Endothelial cell of umbilical vein (primary cell): ENCODE data around the gene PLA2G2A. TPM values are rescaled to one million over a fixed set of nuclear protein-coding genes. Genes with fewer than 3 reads are reported as not detected.

Source experiments
- BruUV-seq: library from RNA; stranded (reverse); fragments of 400-500 nt; replicated peaks from 2 replicates; lab custom pipeline; 2021; lab: Mats Ljungman, UMichigan
- CTCF ChIA-PET: fragments of 300-600, 350-600 bp; sonication (Branson Sonifier 250); formaldehyde crosslinking; loops from one replicate; lab custom pipeline; 2021; ENCODE audit warnings: antibody characterized with exemption, inconsistent platforms; lab: Charles Lee
- POLR2A ChIA-PET: fragments of 300-600, 350-600 bp; sonication (Branson Sonifier 250); formaldehyde crosslinking; loops from one replicate; lab custom pipeline; 2021; ENCODE audit warnings: antibody characterized with exemption, inconsistent platforms; lab: Charles Lee
- DNase-seq: peaks from one replicate; pipeline ENCODE4 v3.0.0-alpha.2; 2011; ENCODE audit warnings: low read depth, low spot score
- FAIRE-seq: peaks from 2 replicates; lab custom pipeline; 2011; peaks lifted over from hg19 to GRCh38; lab: Jason Lieb, UNC
- H2AFZ ChIP-seq: 2 replicates; pipeline ENCODE4 v1.6.0; 2012; ENCODE audit warnings: low read depth, low read length, control low read depth, inconsistent platforms
- H3K27ac ChIP-seq: 2 replicates; pipeline ENCODE4 v1.5.1; 2011; ENCODE audit warnings: low read depth, mild to moderate bottlenecking, control low read depth, low read length, moderate library complexity; ENCODE audit not compliant: insufficient read depth
- H3K27me3 ChIP-seq, 2 experiments: 2 replicates each; pipeline versions ENCODE4 v1.6.0 to v1.6.1; 2011; ENCODE audit warnings: low read length in 2 of 2, mixed read lengths in 1 of 2; ENCODE audit not compliant: control insufficient read depth in 2 of 2, insufficient read depth in 2 of 2
- H3K36me3 ChIP-seq, 2 experiments: 2 replicates in 1 of 2; 3 replicates in 1 of 2; pipeline ENCODE4 v1.5.1; 2011; ENCODE audit warnings: low read length in 2 of 2, mild to moderate bottlenecking in 1 of 2, moderate library complexity in 1 of 2; ENCODE audit not compliant: control insufficient read depth in 2 of 2, insufficient read depth in 2 of 2; ENCODE audit errors: extremely low read depth in 1 of 2
- H3K4me1 ChIP-seq: 3 replicates; pipeline ENCODE4 v1.5.1; 2011; ENCODE audit warnings: mild to moderate bottlenecking, low read length; ENCODE audit not compliant: control insufficient read depth, insufficient read depth; ENCODE audit errors: extremely low read depth
- H3K4me2 ChIP-seq: 2 replicates; pipeline ENCODE4 v1.6.1; 2011; ENCODE audit warnings: low read length, control low read depth, mixed read lengths; ENCODE audit not compliant: insufficient read depth
- H3K4me3 ChIP-seq, 3 experiments: fragments of 200-600 bp in 1 of 3; sonication (generic), shearing (Covaris generic) in 1 of 3; replicated peaks in 1 of 3; 2 replicates each; pipeline ENCODE4 v1.5.1; 2011 to 2016; ENCODE audit warnings: control low read depth in 3 of 3, low read length in 3 of 3, mild to moderate bottlenecking in 2 of 3, inconsistent platforms in 1 of 3, low read depth in 1 of 3, moderate library complexity in 1 of 3; ENCODE audit not compliant: insufficient read depth in 1 of 3
- H3K79me2 ChIP-seq: 2 replicates; pipeline ENCODE4 v1.6.0; 2012; ENCODE audit warnings: low read length, inconsistent platforms; ENCODE audit not compliant: control insufficient read depth, insufficient read depth
- H3K9ac ChIP-seq: replicated peaks from 2 replicates; pipeline ENCODE3; 2011; ENCODE audit warnings: low read length, control low read depth; ENCODE audit not compliant: insufficient read depth; ENCODE audit errors: extremely low read depth
- H3K9me1 ChIP-seq: replicated peaks from 3 replicates; pipeline ENCODE4 v1.6.0; 2011; ENCODE audit warnings: mild to moderate bottlenecking, low read length; ENCODE audit not compliant: control insufficient read depth, insufficient read depth; ENCODE audit errors: extremely low read depth
- H3K9me3 ChIP-seq: replicated peaks from 2 replicates; pipeline ENCODE4 v1.5.1; 2012; ENCODE audit warnings: low read length, inconsistent platforms; ENCODE audit not compliant: control insufficient read depth, insufficient read depth
- H4K20me1 ChIP-seq: replicated peaks from 2 replicates; pipeline ENCODE3; 2011; ENCODE audit warnings: mild to moderate bottlenecking, low read length; ENCODE audit not compliant: control insufficient read depth, insufficient read depth; ENCODE audit errors: extremely low read depth
- EZH2 ChIP-seq: IDR thresholded peaks from 2 replicates; pipeline ENCODE4 v1.6.1; 2012; ENCODE audit warnings: borderline replicate concordance, low read depth, mild to moderate bottlenecking, moderate library complexity, low read length, inconsistent platforms; ENCODE audit not compliant: severe bottlenecking
- FOS ChIP-seq: IDR thresholded peaks from 2 replicates; pipeline ENCODE4 v1.6.1; 2011; ENCODE audit warnings: mild to moderate bottlenecking, low read length, moderate library complexity, borderline replicate concordance; ENCODE audit not compliant: insufficient read depth
- GATA2 ChIP-seq: IDR thresholded peaks from 2 replicates; pipeline ENCODE4 v1.7.0; 2011; ENCODE audit warnings: low read depth, mild to moderate bottlenecking, moderate library complexity, mixed read lengths, low read length; ENCODE audit not compliant: insufficient read length, insufficient read depth
- JUN ChIP-seq: IDR thresholded peaks from 2 replicates; pipeline ENCODE4 v1.6.1; 2011; ENCODE audit warnings: borderline replicate concordance, low read depth; ENCODE audit not compliant: insufficient read length, insufficient read depth
- MAX ChIP-seq: IDR thresholded peaks from 2 replicates; pipeline ENCODE4 v1.6.1; 2011; ENCODE audit not compliant: insufficient read depth, insufficient read length
- MYC ChIP-seq: IDR thresholded peaks from one replicate; pipeline ENCODE4 v1.6.1; 2011; ENCODE audit warnings: mild to moderate bottlenecking, low read depth, low read length
- POLR2A ChIP-seq: IDR thresholded peaks from 2 replicates; pipeline ENCODE4 v1.6.1; 2012; ENCODE audit warnings: low read depth, mild to moderate bottlenecking, control low read depth, low read length
- POLR2AphosphoS5 ChIP-seq: IDR thresholded peaks from 2 replicates; pipeline ENCODE4 v1.6.1; 2012; ENCODE audit warnings: low read depth, mild to moderate bottlenecking, control low read depth, low read length, moderate library complexity; ENCODE audit not compliant: insufficient read depth
- dilution Hi-C: fragments of 300-500 bp; cut with MboI; formaldehyde crosslinking; loops from one replicate; pipeline ENCODE4 v1.15.0; 2019; ENCODE audit warnings: low sequenced_read_pairs; ENCODE audit not compliant: extremely low pct_ligation_motif_present
- intact Hi-C: fragments of 100-400 bp; cut with micrococcal nuclease; formaldehyde crosslinking; loops from one replicate; pipeline ENCODE4 v1.10.0; 2022
- polyA plus RNA-seq, 4 experiments: library from polyadenylated mRNA; depleted of rRNA in 3 of 4; stranded (reverse) in 3 of 4; unstranded in 1 of 4; fragments of >200 nt; gene quantifications; 2 replicates each; pipeline versions ENCODE4 v1.2.1 to v1.2.3, GENCODE V29; 2011 to 2012; ENCODE audit warnings: missing spikeins in 1 of 4
- total RNA-seq: library from RNA; stranded (reverse); gene quantifications from 2 replicates; pipeline ENCODE4 v1.2.3, GENCODE V29; 2021
- TF ChIP-seq, protein P1 (sequence below), 2 donors: IDR thresholded peaks; 1 replicate in 1 of 2; 2 replicates in 1 of 2; pipeline ENCODE4 v1.5.1; 2011; ENCODE audit warnings: low read length in 2 of 2, mild to moderate bottlenecking in 2 of 2, moderate library complexity in 2 of 2, control low read depth in 1 of 2, inconsistent platforms in 1 of 2, low read depth in 1 of 2; ENCODE audit not compliant: insufficient read depth in 1 of 2; ENCODE audit errors: extremely low read depth in 1 of 2

Gene PLA2G2A
- total and polyA plus RNA-seq, 2 donors (not counting 3 experiments of a cell fraction or from before 2014, with no cell fraction given): not detected

DNA sequence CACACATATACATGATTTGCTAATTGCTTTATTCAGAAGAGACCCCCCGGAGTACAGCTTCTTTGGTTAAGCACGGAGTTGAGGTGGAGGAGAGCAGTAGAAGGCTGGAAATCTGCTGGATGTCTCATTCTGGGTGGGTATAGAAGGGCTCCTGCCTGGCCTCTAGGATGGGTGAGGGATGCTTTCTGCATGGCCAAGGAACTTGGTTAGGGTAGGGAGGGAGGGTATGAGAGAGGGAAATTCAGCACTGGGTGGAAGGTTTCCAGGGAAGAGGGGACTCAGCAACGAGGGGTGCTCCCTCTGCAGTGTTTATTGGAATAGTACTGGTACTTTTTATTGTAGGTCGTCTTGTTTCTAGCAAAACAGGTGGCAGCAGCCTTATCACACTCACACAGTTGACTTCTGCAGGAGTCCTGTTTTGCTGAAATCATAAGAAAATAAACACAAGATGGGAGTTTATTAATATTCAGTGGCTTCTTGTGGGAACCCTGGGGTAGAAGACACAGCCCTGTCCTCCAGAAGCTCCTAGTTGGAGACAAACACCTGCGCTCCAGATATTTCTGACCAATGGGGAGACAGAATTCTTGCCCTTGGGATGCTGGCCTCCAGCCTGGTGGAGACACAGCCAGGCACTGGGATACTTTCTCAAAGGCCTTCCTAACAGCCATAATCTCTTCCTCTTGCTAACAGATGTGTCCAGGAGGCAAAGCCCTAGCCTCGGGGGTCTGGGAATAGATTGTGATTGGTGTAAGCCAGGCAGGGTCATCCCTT lies 3.8 kb downstream of the PLA2G2A start:
- dilution Hi-C loops (no loop called here), intact Hi-C loops (loop anchor here (1.0 kb wide), 1 partner anchor 177 kb away; no protein-coding TSS in a partner anchor)
- DNase-seq: no peak
- no TSS peak for BruUV-seq
- H4K20me1 ChIP-seq: no peaks in the 10 kb centered on the region
- no peak overlapping the region for H2AFZ ChIP-seq
- H3K27me3 ChIP-seq: no peaks in the 10 kb centered on the region
- FAIRE-seq: no peak
- no peaks in the 10 kb centered on the region for H3K79me2 ChIP-seq
- no peaks in the 10 kb centered on the region for H3K4me1 ChIP-seq
- H3K9me3 ChIP-seq: no peaks in the 10 kb centered on the region
- H3K36me3 ChIP-seq: no peaks in the 10 kb centered on the region
- TF ChIP-seq EZH2: no peak
- no peak for TF ChIP-seq JUN
- no peak for TF ChIP-seq MYC
- no peak for TF ChIP-seq GATA2
- TF ChIP-seq MAX: no peak
- TF ChIP-seq, protein P1, sequence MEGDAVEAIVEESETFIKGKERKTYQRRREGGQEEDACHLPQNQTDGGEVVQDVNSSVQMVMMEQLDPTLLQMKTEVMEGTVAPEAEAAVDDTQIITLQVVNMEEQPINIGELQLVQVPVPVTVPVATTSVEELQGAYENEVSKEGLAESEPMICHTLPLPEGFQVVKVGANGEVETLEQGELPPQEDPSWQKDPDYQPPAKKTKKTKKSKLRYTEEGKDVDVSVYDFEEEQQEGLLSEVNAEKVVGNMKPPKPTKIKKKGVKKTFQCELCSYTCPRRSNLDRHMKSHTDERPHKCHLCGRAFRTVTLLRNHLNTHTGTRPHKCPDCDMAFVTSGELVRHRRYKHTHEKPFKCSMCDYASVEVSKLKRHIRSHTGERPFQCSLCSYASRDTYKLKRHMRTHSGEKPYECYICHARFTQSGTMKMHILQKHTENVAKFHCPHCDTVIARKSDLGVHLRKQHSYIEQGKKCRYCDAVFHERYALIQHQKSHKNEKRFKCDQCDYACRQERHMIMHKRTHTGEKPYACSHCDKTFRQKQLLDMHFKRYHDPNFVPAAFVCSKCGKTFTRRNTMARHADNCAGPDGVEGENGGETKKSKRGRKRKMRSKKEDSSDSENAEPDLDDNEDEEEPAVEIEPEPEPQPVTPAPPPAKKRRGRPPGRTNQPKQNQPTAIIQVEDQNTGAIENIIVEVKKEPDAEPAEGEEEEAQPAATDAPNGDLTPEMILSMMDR (IDR thresholded peaks at IDR 0.05; ENCODE audit: extremely low read depth in 1 of 2, insufficient read depth in 1 of 2, low read depth in 1 of 2, low read length in 2 of 2): no peak
- no peak for TF ChIP-seq FOS
- no peak for TF ChIP-seq POLR2A
- no peak for TF ChIP-seq POLR2AphosphoS5
- CTCF ChIA-PET: interaction anchor here (0.6 to 4.3 kb wide), 26 partner anchors 9 to 518 kb away, joined by 3 to 69 read pairs (median 5); partner anchors contain the start of gene OTUD3
- no peaks in the 10 kb centered on the region for H3K9me1 ChIP-seq
- H3K9ac ChIP-seq: no peak overlapping the region
- no peak overlapping the region for H3K27ac ChIP-seq
- H3K4me3 ChIP-seq: no peak overlapping the region
- POLR2A ChIA-PET: interaction anchor here (0.6 kb wide), 1 partner anchor 456 kb away, joined by 5 read pairs; no protein-coding TSS in a partner anchor
- no peak overlapping the region for H3K4me2 ChIP-seq
